HG02885 (cell line): ENCODE measurements around the gene SLC25A2.
"Not testable (repeated sequence)": the region's sequence is repeated elsewhere in the genome, so short reads cannot be mapped to it uniquely, and the experiment has no call there.

ENCODE experiments used
- ATAC-seq: cut with Tn5 transposase; IDR thresholded peaks from one replicate; pipeline ENCODE4 v1.9.1; 2021; ENCODE audit warnings: mild to moderate bottlenecking; ENCODE audit not compliant: unreplicated experiment, poor library complexity

SLC25A2 gene

DNA sequence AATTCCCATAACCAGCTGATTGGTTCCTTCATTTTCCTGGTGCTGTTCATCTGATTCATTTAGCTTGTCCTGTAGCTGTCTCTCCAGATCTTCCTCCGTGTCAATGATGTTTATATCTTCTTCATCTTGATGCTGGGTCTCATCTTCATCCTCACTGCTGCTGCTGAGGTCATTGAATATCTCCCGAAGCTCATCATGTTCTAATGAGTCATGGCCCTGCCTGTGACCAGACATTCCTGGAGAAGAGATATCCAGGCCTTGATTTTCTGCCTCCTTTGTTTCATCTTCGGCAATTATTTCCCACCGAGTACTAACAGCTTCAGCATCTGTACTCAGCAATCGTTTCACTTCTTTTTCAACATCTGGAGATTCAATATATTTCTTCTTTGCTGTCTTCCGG lies 15.4 kb upstream of the SLC25A2 start:
- no peak for ATAC-seq

DNA sequence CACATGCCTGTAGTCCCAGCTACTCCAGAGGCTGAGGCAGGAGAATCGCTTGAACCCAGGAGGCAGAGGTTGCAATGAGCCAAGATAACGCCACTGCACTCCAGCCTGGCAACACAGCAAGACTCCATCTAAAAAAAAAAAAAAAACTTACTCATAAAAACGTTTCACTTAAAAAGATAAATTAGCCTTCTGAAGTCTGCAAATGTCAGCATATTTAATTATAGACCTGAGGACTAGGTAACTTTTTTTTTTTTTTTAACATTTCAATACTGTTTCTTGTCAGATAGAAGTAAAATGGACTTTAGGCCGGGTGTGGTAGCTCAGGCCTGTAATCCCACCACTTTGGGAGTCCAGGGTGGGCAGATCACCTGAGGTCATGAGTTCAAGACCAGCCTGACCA lies 13.1 kb upstream of the SLC25A2 start:
- not testable (repeated sequence) for ATAC-seq

DNA sequence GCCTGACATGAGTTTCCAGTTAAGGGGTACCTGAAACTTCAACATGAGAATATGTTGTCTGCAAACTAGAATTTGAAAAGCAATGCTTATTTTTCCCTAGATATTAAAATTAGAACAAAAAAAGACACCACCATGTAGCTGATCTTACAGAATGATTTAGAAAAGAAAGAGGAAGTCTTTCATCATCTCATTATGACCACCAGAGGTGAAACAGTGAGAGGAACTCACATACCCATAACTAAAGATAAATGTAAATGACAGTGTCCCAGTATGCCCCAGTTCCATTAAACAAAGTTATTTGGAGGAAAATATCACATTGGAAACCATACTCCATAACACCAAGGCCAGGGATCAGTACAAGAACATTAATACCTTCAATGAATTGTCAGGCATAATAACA lies 9.9 kb upstream of the SLC25A2 start:
- ATAC-seq = no peak

DNA sequence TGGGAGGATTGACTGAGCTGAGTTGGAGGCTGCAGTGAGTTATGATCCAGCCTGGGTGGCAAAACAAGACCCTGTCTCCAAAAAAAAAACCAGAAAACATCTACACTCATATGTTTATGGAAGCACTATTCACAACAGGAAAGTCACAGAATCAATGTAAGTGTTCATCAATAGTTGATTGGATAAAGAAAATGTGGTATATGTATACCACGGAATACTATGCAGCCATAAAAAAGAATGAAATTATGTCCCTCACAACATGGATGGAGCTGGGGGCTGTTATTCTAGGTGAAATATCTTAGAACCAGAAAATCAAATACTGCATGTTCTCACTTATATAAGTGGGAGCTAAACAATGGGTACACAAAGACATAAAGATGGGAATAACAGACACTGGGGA lies 2.8 kb upstream of the SLC25A2 start:
- ATAC-seq = no peak

DNA sequence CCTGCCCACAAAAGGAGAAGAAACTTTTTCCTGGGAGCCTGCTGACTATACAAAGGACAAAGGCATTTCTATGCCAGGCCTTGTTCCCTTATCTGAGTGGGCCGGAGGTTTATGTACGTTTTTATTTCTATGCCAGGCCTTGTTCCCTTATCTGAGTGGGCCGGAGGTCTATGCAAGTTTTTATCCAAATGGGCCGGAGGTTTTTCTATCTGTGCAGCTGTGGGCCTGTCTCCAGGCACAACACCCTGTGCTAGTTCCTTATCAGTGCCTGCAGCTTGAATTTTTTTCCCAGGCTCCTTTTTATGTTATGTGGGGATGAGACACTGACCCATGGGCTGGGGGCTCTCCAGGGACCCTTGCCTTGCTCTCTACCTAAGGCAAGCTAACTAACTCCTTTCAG lies 5.5 kb downstream of the SLC25A2 start:
- ATAC-seq = no peak

DNA sequence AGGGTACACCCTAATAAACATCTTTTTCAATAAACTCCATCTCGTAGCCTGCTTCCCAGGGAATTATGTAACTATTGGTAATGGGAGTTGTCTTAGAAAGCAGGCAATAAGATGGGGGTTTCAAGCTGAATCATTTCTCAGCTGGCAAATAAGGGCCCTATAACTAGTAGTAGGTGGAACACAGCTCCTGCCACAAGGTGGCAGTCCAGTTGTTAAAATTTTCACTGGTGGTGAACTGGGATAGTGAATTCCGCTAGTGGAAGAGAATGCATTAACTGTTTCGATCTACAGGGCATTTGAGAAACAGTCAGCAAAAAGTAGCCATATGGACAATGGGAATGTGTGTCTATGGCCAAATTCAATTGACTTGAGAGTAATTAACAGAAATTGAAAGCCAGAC lies 30.9 kb downstream of the SLC25A2 start:
- ATAC-seq = no peak

DNA sequence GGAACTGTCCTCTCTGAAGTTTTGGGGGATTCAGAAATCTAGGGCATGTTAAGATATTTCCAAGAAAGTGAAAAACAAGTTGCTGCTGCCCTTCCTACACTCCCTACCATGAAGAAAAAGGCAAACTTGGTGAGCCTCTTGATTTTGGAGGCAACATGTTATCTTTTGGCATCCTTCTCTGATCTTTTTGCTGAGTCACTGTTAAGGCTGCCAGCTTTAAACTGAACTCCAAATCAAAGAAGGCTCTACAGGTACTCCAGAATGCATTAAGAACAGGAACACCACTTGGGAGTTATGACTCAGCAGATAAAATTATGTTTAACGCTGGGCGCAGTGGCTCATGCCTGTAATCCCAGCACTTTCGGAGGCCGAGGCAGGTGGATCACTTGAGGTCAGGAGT lies 34.7 kb downstream of the SLC25A2 start:
- no peak for ATAC-seq

DNA sequence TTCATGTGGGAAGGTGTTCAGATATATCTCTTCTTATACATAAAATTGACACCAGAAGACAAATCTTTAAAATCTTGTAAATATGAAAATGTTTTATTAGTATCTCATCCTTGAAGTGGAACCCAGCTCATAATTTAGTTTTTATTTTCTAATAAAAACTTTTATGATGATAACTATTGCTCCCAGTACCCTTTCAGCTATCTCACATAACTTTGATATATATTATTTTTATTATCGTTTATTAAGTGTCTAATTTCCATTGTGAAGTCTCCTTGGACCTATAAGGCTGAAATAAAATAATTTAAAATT lies 42.7 kb downstream of the SLC25A2 start:
- ATAC-seq = no peak

DNA sequence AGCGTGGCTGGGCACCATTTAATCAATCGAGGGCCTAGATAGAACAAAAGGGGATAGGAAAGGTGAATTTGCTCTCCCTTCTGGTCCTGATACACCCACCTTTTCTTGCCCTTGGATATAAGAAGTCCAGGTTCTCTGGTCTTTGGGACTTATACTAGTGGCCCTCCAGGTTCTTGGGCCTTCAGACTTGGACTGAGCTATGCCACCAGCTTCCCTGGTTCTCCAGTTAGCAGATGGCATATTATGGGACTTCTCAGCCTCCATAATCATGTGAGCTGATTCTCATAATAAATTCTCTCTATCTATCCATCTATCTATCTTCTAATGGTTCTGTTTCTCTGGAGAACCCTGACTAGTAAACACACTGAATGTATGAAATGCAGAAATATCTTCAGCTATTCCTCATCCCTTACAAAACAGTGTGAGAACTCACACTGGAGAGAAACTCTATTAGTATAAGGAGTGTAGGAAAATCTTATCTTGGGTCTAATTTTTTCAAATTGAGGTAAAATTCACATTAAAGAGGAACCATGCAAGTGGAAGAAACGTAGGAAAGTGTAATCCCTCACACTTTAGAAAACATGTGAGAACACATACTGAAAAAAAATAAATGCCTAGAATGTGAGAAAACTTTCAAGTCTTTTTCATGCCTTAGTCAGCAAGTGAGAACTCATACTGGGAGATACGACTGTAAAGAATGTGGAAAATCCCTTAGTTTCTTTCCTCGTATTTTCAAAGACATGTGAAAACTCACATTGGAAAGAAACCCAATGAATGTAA lies 43.2 kb downstream of the SLC25A2 start:
- no peak for ATAC-seq

DNA sequence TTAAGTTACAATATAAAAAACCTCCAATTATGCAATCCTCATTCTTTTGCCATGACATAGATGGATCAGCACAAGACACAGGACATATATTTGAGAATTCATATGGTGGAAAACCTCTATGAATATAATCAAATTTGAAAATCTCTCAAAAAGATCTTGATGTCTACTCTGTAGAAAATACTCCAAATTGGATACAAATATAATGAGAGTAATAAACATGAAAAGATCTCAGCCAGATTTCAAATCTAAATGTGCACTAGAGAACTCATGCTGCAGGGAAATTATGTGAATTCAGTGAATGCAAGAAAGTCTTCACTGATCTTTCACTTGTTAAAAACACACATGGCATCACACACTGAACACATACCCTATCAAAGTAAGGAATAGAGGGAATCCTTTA lies 44.9 kb downstream of the SLC25A2 start:
- no peak for ATAC-seq

DNA sequence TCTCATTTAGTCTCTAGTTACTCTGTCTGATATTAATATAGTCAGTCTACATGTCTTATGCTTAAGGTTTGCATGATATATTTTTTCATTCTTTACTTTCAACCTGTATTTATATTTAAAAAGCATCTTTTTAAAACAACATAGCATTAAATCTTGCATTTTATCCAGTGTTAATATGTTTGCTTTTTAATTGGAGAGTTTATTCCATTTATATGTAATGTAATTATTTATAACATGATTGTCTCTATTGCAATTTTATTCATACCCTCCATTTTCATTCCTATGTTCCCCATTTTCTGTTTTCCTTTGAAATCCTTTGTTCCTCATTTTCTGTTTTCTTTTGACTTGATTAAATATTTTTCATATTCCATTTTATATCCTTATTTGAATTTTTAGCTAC lies 45.4 kb downstream of the SLC25A2 start:
- no peak for ATAC-seq
